ENCODE results near the gene TP53RK.
"Not testable (repeated sequence)": the region's sequence is repeated elsewhere in the genome, so short reads cannot be mapped to it uniquely, and the experiment has no call there.

The TP53RK gene

GRCh38 chr20:46682063-46682821 lies 7.0 kb downstream of the TP53RK start:
- DNase-seq: no peak

DNA sequence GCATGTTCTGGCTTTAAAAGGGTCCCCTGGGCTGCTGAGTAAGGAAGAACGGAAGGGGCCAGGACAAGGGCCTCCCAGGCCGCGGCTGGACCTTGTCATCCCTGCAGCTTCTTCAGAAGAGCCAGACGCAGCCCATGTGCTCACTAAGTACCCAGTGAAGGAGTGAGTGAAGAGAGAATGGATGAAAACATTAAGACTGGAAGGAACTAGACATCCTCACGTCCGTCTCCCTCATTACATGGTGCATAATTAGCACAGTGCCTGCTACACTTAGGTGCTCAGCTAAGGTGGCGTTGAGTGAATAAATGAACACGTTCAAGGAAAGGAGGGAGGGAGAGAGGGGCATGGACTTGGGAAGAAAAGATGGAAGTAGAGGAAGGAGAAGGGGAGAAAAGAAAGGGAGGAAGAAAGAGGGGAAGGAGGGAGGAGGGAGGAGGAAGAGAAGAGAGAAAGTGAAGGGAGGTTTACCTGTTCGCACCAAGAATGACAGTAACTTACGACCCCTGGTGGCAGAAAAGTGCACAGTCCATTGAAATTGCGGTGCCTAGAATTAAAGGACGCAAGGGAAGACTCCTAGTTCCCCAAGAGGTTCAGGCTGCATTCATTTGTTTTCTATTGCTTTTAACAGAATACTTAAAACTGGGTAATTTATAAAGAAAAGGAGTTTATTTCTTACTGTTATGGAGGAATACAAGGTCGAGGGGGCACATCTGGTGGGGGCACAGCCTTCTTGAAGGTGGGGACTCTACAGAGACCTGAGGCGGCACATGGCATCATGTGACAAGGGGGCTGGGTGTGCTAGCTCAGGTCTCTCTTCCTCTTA lies 8.0 kb downstream of the TP53RK start:
- peak; percentile 63 for DNase-seq

GRCh38 chr20:46680684-46681031 lies 8.6 kb downstream of the TP53RK start:
- DNase-seq: no peak

DNA sequence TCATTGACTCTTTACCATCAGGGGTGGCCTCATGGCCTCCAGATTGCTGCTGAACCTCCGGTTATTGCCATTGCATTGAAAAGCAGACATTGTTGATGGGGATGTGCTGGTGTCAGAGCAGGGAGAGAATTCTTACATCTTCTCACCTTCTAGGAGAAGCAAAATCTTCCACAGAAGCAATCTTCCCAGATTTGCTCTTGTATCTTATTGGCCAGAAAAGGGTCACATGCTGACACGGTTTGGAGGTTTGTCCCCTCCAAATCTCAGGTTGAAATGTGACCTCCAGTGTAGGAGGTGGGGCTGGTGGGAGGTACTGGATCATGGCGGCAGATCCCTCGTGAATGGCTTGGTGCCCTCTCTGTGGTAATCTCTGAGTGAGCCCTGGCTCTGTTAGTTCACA lies 10.7 kb downstream of the TP53RK start:
- DNase-seq: no peak

- no peak for DNase-seq
These were observed 11.6 kb downstream of the TP53RK start for GRCh38 chr20:46677608-46678007.

DNA sequence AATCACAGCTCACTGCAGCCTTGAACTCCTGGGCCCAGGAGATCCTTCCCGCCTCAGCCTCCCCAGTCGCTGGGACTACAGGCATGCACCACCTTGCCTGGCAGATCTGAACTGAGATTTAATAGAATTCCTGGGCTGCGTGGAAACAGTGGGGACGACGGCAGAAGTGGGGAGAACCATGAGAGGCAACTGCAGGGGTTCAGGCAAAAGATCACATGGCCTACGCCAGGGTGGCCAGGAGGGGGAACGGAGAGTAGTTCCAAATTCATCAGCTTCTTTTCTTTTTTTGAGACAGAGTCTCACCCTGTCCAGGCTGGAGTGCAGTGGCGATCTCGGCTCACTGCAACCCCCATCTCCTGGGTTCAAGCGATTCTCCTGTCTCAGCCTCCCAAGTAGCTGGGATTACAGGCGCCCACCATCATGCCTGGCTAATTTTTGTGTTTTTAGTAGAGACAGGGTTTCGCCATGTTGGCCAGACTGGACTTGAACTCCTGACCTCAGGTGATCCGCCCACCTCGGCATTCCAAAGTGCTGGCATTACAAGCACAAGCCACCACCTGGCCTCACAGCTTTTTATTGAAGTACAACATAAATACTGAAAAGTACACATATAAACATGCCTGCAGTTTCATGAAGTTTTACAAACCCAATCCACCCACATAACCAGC lies 12.5 kb downstream of the TP53RK start:
- DNase-seq: not testable (repeated sequence)

DNA sequence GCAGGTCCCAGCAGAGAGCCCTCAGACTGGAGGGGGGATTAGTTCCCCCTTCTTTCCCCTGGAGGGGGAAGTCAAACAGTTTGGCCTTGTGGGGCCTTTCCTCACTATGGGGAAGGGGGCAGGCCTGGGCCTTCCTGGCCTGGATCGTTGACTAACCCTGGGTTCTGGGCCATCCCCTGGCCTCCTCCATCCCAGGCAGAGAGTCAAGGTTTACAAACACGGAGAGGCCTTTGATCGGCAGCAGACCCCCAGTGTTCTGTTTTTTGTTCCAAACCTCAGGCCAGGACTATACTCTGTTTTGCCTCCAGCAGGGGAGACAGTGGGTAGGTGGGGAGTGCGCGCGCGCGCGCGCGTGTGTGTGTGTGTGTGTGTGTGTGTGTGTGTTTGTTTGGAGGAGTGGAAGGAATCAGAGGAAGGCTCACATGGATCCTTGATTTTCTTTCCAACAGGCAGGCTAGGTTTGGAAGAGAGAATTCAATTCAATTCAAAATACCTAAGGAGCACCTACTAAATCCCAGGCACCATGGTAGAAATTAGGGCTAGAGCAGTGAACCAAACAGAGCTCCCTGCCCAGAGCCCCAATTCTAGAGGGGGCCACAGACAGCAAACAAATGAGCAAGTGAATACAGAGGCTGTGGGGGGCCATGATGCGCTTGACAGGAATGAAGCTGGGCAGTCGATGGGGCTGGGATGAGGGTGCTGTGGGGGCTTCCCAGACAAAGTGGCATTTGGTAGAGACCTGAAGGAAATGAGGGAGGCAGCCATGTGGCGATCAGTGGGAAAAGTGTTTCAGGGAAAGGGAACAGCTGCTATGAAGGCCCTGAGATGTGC lies 14.8 kb downstream of the TP53RK start:
- DNase-seq: no peak

DNA sequence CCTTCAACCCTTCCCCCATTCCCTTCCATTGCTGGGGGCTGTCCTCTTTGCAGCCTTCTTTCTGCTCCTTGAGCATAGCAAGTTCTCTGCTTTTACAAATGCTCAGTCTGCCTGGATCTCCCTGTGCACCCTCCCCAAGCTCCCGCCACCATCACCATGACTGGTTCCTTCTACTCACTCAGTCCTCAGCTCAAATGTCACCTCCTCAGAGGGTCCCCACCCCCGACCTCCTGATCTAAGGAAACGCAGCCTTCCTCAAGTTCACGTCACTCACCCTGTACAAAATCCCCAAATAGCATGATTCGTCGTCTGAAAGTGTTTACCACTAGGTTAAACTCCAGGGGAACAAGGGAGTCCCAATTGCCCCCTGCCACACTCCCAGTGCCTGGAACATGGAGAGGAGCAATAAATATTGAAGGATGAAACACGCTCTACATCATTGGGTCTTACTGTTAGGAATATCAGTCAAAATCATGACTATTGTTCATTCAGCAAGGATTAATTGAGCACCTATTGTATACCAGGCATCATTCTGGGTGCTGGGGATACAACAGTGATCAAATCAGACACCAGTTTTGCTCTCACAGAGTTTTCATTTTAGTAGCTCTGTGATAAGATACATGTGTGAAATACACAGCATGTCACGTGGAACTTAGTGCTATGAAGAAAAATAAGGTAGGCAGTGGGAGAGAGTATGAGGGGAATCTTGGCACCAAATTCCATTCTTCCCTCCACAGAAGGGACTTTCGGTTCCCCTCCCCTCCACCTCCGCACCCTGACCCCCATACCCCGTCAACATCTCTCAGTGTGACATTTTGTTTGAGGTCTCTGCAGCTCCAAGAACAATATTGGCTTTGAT lies 15.6 kb downstream of the TP53RK start:
- DNase-seq: no peak

- no peak for DNase-seq
These were observed 16.6 kb downstream of the TP53RK start for GRCh38 chr20:46672543-46673148.

DNA sequence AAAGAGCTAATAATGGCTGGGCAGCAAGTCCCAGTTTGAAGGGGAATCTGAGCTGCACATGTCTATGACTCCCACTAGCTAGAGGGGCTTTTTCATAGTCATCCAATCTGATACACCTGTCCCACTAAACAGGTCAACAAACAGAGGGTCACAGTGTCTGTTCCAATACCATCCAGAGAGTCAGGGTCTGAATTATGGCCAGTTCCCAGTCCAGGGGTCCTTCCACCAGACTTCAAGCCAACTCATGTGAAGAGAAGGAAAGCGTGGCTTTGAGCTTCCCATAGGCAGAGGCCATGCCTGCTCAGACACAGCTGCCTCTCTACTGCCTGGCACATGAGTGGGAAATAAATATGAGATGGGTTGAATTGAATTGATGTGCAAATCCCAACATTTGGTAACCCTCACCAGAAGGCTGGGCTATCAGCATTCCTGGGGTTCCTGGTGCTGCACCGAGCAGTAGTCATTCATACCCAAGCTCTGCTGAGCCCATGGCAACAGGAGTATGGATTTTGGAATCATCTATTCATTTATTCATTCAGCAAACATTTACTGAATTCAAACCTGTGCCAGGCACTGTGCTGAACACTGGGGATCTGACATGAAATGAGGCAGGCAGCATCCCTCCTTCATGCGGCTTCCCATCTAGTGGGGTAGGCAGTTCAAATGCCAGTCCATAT lies 17.2 kb downstream of the TP53RK start:
- no peak for DNase-seq

GRCh38 chr20:46670585-46671584 lies 18.4 kb downstream of the TP53RK start:
- DNase-seq: no peak

DNA sequence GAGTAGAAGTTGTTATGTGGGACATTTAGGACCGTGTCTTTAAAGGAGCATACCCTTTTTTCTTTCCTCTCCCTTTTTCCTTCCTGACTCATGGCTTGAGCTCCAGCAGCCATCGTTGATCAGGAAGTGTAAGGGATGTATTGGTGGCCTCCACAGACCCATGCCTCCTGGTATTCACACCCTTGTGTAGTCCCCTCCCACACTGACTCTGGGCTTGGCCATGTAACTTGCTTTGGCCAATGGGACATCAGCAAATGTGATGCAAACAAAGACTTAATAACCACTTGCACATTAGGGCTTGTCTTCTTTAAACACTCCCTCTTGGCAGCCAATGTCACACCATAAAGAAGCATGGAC lies 19.0 kb downstream of the TP53RK start:
- DNase-seq: no peak

- no peak for DNase-seq
These were observed 22.3 kb downstream of the TP53RK start for GRCh38 chr20:46666818-46667515.

- no peak for DNase-seq
These were observed 22.9 kb downstream of the TP53RK start for GRCh38 chr20:46666306-46666705.

- no peak for DNase-seq
These were observed 23.6 kb downstream of the TP53RK start for GRCh38 chr20:46665602-46666001.

DNA sequence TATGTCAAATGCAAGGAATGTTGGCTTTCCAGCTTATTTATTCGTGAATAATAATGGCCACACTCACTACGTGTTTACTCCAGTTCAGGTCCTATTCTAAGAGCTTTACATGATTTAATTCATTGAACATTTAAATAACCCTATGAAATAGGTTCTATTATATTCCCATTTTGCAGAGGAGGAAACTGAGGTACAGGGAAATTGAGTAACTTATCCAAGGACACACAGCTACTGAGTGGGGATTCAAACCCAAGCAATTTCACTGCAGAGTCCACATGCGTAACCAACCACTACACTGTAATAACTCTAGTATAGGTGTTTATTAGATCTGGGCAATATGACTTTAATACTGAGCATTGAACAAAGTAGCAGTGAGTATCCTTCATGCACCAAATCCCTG lies 25.7 kb downstream of the TP53RK start:
- no peak for DNase-seq

- DNase-seq: no peak
These were observed 27.6 kb downstream of the TP53RK start for GRCh38 chr20:46661659-46662058.

GRCh38 chr20:46660487-46660886 lies 28.8 kb downstream of the TP53RK start:
- no peak for DNase-seq

GRCh38 chr20:46657618-46658017 lies 31.6 kb downstream of the TP53RK start:
- no peak for DNase-seq
